Sigmoid colon (tissue), 7 donors: ENCODE data around the gene TMEM59. TPM values are rescaled to one million over a fixed set of nuclear protein-coding genes. Genes with fewer than 3 reads are reported as not detected.

Source experiments
- DNase-seq: peaks from one replicate; pipeline ENCODE4 v3.0.0-alpha.2; 2019
- H3K27ac ChIP-seq, 4 donors: fragments of 200-600 bp; sonication (generic); one replicate each; pipeline ENCODE4 v1.5.1; 2016 to 2019; ENCODE audit warnings: mild to moderate bottlenecking in 1 of 4
- H3K27me3 ChIP-seq, 3 donors: fragments of 200-600 bp; sonication (generic); one replicate each; pipeline ENCODE4 v1.5.1; 2019; ENCODE audit warnings: mild to moderate bottlenecking in 1 of 3
- H3K36me3 ChIP-seq, 4 donors: fragments of 200-600 bp; sonication (generic); one replicate each; pipeline ENCODE4 v1.5.1; 2016 to 2019
- H3K4me1 ChIP-seq, 4 donors: fragments of 200-600 bp; sonication (generic); one replicate each; pipeline ENCODE4 v1.5.1; 2017 to 2019
- H3K4me3 ChIP-seq, 4 donors: fragments of 200-600 bp; sonication (generic); one replicate each; pipeline ENCODE4 v1.5.1; 2017 to 2019; ENCODE audit warnings: mild to moderate bottlenecking in 2 of 4, moderate library complexity in 1 of 4
- H3K9me3 ChIP-seq, 4 donors: fragments of 200-600 bp in 3 of 4; sonication (generic) in 3 of 4; one replicate each; pipeline versions ENCODE4 v1.5.1 to v1.6.1; 2013 to 2019
- CTCF ChIP-seq, 4 experiments: fragments of 450-650 bp in 3 of 4; fragments of 200-600 bp in 1 of 4; IDR thresholded peaks; one replicate each; pipeline ENCODE4 v1.5.1; 2016 to 2019; ENCODE audit warnings: antibody characterized with exemption in 4 of 4, mild to moderate bottlenecking in 3 of 4, moderate library complexity in 2 of 4
- EP300 ChIP-seq, 4 donors: sonication (generic); formaldehyde crosslinking; IDR thresholded peaks; one replicate each; pipeline ENCODE4 v1.6.1; 2017; ENCODE audit warnings: antibody characterized with exemption in 4 of 4
- POLR2A ChIP-seq, 2 donors: fragments of 450-650 bp; IDR thresholded peaks; one replicate each; pipeline ENCODE4 v1.6.1; 2016; ENCODE audit warnings: antibody characterized with exemption in 2 of 2, mild to moderate bottlenecking in 2 of 2, moderate library complexity in 2 of 2
- POLR2AphosphoS5 ChIP-seq, 4 donors: sonication (generic); formaldehyde crosslinking; IDR thresholded peaks; one replicate each; pipeline ENCODE4 v1.6.1; 2017; ENCODE audit warnings: antibody characterized with exemption in 4 of 4
- WGBS, 2 donors: extraction: QIAGEN DNeasy Blood & Tissue Kit; methylation state at CpG; one replicate each; pipeline ENCODE4 v1.1.7; 2013; 5-methylcytosine and 5-hydroxymethylcytosine counted together
- intact Hi-C: fragments of 100-400 bp; cut with DNase I; formaldehyde crosslinking; loops from one replicate; pipeline ENCODE4 v1.15.1; 2023
- polyA plus RNA-seq, 3 donors: library from polyadenylated mRNA; stranded (reverse); fragments of 200-250 nt; gene quantifications; one replicate each; pipeline ENCODE4 v1.2.3, GENCODE V29; 2013
- small RNA-seq, 3 donors: library from RNA; depleted of rRNA; stranded (forward); fragments of <200 nt; gene quantifications; one replicate each; pipeline ENCODE3, GENCODE V24; 2016
- total RNA-seq, 4 donors: library from RNA; depleted of rRNA; stranded (reverse); fragments of >200 nt; gene quantifications; one replicate each; pipeline ENCODE4 v1.1.0, GENCODE V29; 2016
- donor health status: healthy with polysubstance abuse.
- donor health status: Bipolar disorder and iron deficiency.
- donor health status: healthy.

Gene TMEM59
- total and polyA plus RNA-seq, 7 donors = 114 to 299 (median 207) TPM

- 89 to 92% methylated on average over 13 of the region's 13 CpGs for WGBS, 2 donors
- intact Hi-C loops = no loop called here
These were observed 73.1 kb downstream of the TMEM59 start for GRCh38 chr1:53979712-53980450.

More at GRCh38 chr1:53979712-53980450, 73.1 kb downstream of the TMEM59 start:
- DNase-seq = no peak
- Histone ChIP-seq H3K36me3 (no peaks in the 10 kb centered on the region), H3K27me3 (no peaks in the 10 kb centered on the region), H3K27ac (peak overlapping the region in 1 of 4 donors; percentile 69), H3K4me3 (no peak overlapping the region), H3K4me1 (peaks cover 0 to 14% (median 4%) of the 10 kb centered on the region in 4 donors), H3K9me3 (no peaks in the 10 kb centered on the region)
- TF ChIP-seq CTCF (IDR thresholded peaks at IDR 0.05) = no peak
- TF ChIP-seq POLR2AphosphoS5 (IDR thresholded peaks at IDR 0.05) = no peak
- TF ChIP-seq EP300 (IDR thresholded peaks at IDR 0.05) = no peak
- TF ChIP-seq POLR2A (IDR thresholded peaks at IDR 0.05) = no peak

Small RNAs within 50 kb of the gene (small RNA-seq; reads per million reads assigned to genes)
- 0 reads per million in 3 donors for gene AL353898.1
- gene AL353898.2 = 0 reads per million in 3 donors

Other genes with a start within 250 kb of the TMEM59 start
- 10 to 100 TPM in 2 of 4 donors, 1 to 10 TPM in 2; 7.6 to 11.4 (median 10.2) TPM for gene NDC1, start 214.9 kb downstream of the TMEM59 start, total RNA-seq
- gene NDC1, start 214.9 kb downstream of the TMEM59 start, polyA plus RNA-seq = 10 to 100 TPM in 1 of 3 donors, 1 to 10 TPM in 2; 1.8 to 15.4 (median 3.0) TPM
- gene YIPF1, start 163.4 kb downstream of the TMEM59 start, total RNA-seq = 10 to 100 TPM; 13.3 to 23.3 (median 18.8) TPM
- gene YIPF1, start 163.4 kb downstream of the TMEM59 start, polyA plus RNA-seq = 10 to 100 TPM; 24.5 to 28.0 (median 27.6) TPM
- not detected for gene DIO1, start 159.0 kb downstream of the TMEM59 start, total RNA-seq
- not detected for gene DIO1, start 159.0 kb downstream of the TMEM59 start, polyA plus RNA-seq
- gene IFT25, start 107.5 kb downstream of the TMEM59 start, total RNA-seq = 10 to 100 TPM; 16.1 to 33.9 (median 24.9) TPM
- 10 to 100 TPM; 17.3 to 31.8 (median 26.4) TPM for gene IFT25, start 107.5 kb downstream of the TMEM59 start, polyA plus RNA-seq
- 10 to 100 TPM; 18.5 to 21.6 (median 19.8) TPM for gene LRRC42, start 106.9 kb downstream of the TMEM59 start, total RNA-seq
- gene LRRC42, start 106.9 kb downstream of the TMEM59 start, polyA plus RNA-seq = 10 to 100 TPM; 15.2 to 25.4 (median 19.2) TPM
- not detected for gene LDLRAD1, start 35.0 kb downstream of the TMEM59 start, total RNA-seq
- not detected for gene LDLRAD1, start 35.0 kb downstream of the TMEM59 start, polyA plus RNA-seq
- gene TCEANC2, start 404 bp upstream of the TMEM59 start, total RNA-seq = 1 to 10 TPM; 6.1 to 6.9 (median 6.6) TPM
- 1 to 10 TPM; 1.8 to 3.6 (median 2.3) TPM for gene TCEANC2, start 404 bp upstream of the TMEM59 start, polyA plus RNA-seq
- gene CDCP2, start 99.8 kb upstream of the TMEM59 start, total RNA-seq = not detected
- under 1 TPM in 1 of 3 donors, not detected in 2; 0.04 TPM for gene CDCP2, start 99.8 kb upstream of the TMEM59 start, polyA plus RNA-seq
- gene CYB5RL, start 146.8 kb upstream of the TMEM59 start, total RNA-seq = 1 to 10 TPM; 2.6 to 5.7 (median 5.2) TPM
- gene CYB5RL, start 146.8 kb upstream of the TMEM59 start, polyA plus RNA-seq = 1 to 10 TPM; 1.4 to 4.4 (median 1.8) TPM
- gene MRPL37, start 147.0 kb upstream of the TMEM59 start, total RNA-seq = 10 to 100 TPM; 40.7 to 64.2 (median 55.8) TPM
- 10 to 100 TPM; 59.2 to 80.2 (median 66.1) TPM for gene MRPL37, start 147.0 kb upstream of the TMEM59 start, polyA plus RNA-seq